GM18858 (cell line): ENCODE results near the gene MLPH.

Experiments used
- ATAC-seq: cut with Tn5 transposase; IDR thresholded peaks from one replicate; pipeline ENCODE4 v1.9.1; 2021; ENCODE audit not compliant: unreplicated experiment

The MLPH gene

GRCh38 chr2:237597196-237598145 lies 110.4 kb downstream of the MLPH start:
- no peak for ATAC-seq

DNA sequence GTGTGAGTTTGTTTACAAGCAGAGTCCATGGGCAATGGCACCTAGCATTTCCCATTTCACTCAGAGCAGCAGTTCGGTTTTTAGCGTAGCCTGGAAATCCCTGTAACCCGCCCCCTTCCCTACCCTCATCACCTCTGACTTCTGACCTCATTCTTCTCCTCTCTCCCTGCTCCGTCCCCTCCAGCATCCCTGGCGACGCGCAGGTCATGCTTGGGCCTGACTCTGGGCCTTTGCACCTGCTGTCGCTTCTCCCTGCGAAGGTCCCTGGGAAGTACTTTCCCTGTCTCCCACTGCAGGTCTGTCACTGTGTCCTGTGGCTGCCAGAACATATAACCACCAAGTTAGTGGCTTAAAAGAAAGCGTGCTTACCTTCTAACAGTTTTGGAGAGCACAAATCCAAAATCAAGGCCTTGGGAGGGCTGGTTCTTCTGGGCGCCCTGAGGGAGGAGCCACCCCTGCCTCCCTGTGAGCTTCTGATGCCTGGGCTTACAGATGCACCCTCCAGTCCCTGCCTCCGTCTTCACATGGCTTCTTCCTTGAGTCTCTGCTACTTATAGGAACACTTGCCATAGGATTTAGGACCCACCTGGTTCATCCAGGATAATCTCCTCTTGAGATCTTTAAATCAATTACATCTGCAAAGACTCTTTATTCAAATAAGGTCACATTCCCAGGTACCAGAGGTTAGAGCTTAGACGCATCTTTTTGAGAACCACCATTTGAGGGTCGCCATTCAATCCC lies 111.6 kb downstream of the MLPH start:
- ATAC-seq: no peak

GRCh38 chr2:237599465-237600110 lies 112.5 kb downstream of the MLPH start:
- no peak for ATAC-seq

DNA sequence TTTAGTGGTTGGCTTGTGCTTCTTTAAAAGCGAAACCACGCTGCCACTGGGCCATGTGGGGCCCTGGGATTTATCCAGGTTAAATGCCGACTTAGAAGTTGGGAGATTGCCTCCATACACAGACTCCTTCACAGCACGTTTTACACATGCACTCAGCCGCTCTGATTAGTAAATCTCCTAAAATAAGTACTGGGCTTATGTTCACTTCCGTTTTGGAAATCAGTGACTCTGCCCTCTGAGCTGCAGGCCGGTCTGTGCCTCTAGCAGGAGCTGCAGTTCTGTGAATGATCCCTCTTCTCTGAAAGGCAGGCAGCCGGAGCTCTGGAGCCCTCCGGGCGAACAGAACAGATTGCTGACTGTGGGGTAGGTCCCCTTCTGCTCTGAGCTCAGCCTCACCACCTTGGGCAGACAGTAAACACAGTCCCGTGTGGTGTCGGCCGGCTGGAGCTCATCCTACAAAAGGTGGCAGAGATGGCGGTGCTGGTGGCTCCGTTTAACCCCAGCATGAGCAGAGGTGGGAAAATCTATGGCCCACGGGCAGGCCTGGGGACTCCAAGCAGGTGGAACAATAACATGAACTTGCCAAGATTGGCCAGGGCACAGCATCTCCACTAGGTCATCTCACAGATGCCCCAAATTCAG lies 113.3 kb downstream of the MLPH start:
- no peak for ATAC-seq

- no peak for ATAC-seq
These were observed 114.5 kb downstream of the MLPH start for GRCh38 chr2:237601453-237602116.

DNA sequence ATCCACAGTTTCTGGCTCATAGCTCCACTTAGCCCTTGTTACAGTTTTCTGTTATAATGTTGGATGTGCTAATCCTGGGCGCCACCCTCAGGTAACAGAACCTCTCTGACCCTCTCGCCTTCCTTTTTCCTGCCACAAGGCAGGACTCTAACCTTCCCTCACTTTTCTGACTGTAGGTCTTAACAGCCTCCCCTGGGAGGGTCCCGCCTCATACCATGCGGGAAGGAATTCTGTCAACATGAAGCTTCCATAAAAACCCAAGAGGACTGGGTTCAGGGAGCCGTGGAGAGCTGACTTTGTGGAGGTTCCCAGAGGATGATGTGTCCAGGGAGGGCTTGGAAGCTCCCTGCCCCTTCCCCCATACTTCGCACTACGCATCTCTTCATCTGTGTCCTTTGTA lies 115.4 kb downstream of the MLPH start:
- no peak for ATAC-seq

DNA sequence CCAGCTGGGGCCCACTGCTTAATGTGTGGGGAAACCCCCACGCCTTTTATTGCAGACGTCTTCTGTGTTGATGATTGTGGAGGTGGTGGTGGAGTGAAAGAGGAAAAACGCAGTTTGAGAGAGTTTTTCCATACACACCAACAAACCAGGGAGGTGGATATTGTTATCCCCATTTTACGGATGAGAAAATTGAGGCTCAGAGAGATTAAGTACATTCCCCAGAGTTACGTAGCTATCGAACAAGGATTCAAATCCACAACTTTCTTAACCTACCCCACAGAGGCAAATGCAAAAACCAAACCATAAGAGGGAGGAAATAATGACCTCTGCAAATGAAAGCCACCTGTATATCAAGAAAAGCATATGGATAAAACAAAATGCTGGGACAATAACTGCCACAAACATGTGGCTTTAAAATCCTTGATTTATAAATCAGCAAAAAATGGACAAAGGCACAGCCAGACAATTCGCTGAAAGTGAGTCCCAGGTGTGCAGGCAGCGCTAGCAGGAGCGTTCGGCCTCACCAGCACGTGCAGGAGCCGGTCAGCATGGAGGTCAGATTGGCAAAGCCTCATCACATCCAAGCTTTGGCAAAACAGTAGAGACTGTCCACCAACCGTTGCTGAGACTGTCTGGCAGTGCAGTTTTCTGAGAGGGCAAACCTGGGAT lies 116.1 kb downstream of the MLPH start:
- no peak for ATAC-seq

GRCh38 chr2:237603718-237604362 lies 116.8 kb downstream of the MLPH start:
- no peak for ATAC-seq

DNA sequence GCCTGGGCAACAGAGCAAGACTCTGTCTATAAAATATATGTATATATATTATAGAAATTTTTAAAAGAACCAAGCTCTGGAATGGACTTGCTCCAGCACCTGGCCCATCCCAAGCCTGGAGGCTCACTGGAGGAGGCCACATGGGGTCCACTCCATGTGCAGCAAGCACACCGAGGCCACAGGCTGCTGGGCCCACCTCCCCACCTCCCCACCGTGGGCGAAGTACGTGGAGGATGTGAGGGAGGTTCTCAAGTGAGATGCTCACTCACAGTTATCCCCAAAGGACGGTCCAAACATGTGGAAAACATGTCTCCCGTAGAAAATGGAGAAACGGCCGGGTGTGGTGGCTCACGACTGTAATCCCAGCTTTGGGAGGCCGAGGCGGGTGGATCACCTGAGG lies 117.3 kb downstream of the MLPH start:
- ATAC-seq: no peak
